Ovary (tissue), 3 donors: ENCODE data around the gene GRK1.

ENCODE experiments used
- EP300 ChIP-seq: sonication (generic); formaldehyde crosslinking; IDR thresholded peaks from one replicate; pipeline ENCODE4 v1.6.1; 2017; ENCODE audit warnings: antibody characterized with exemption
- POLR2A ChIP-seq: fragments of 450-650 bp; IDR thresholded peaks from one replicate; pipeline ENCODE4 v1.6.1; 2017; ENCODE audit warnings: antibody characterized with exemption, mild to moderate bottlenecking, moderate library complexity
- TF ChIP-seq, protein P1 (sequence below), 3 donors: fragments of 450-650 bp in 2 of 3; fragments of 200-600 bp in 1 of 3; IDR thresholded peaks; one replicate each; pipeline versions ENCODE4 v1.5.1 to v1.8.0; 2016 to 2022; ENCODE audit warnings: antibody characterized with exemption in 3 of 3, mild to moderate bottlenecking in 1 of 3
- donor health status: DM: no; HTN: no; CAD: no.

DNA sequence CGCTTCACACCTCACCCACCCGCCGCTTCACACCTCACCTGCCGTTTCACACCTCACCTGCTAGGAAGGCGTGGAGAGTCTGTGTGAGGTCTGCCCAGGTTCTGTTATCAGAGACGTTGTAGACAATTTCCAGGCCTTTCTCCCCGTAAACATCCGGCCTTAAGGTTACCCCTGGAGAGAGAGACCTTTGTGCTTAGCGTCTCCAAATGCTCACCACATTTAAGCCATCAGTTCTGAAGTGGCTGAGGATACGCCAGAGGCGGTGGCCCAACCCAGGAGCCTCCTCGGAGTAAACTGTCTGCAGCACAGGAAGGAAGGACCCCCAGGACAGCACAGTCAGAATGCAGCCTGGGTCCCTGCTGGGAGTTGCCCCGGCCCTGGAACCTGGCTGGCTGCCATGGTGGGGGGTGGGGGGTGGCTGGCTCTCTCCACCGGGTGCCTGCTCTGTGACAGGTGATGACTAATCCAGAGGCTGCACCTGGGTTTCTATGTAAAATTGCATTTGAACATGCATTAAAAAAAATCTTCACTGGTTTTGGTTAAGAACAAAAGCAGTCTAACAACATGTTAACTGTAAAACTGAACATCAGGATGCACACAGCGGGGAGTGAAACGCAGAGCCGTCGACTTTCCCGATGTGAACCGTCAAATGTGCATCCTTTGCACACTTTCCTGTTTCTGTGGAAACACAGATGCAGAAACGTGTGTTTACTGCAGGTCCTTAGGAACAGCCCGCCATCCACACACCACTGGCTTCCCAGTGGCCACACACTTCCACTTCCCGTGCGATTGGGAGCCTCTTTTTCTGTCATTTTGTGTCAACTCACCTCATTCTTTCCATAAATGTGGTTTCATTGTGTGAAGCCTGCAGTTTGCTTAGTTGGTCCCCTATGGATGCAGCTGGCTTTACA is 13.5 kb upstream of the GRK1 start:
- TF ChIP-seq, protein P1, sequence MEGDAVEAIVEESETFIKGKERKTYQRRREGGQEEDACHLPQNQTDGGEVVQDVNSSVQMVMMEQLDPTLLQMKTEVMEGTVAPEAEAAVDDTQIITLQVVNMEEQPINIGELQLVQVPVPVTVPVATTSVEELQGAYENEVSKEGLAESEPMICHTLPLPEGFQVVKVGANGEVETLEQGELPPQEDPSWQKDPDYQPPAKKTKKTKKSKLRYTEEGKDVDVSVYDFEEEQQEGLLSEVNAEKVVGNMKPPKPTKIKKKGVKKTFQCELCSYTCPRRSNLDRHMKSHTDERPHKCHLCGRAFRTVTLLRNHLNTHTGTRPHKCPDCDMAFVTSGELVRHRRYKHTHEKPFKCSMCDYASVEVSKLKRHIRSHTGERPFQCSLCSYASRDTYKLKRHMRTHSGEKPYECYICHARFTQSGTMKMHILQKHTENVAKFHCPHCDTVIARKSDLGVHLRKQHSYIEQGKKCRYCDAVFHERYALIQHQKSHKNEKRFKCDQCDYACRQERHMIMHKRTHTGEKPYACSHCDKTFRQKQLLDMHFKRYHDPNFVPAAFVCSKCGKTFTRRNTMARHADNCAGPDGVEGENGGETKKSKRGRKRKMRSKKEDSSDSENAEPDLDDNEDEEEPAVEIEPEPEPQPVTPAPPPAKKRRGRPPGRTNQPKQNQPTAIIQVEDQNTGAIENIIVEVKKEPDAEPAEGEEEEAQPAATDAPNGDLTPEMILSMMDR (IDR thresholded peaks at IDR 0.05) = no peak
- no peak for TF ChIP-seq EP300
- TF ChIP-seq POLR2A = no peak
